Panc1 (cell line): ENCODE measurements around the gene MAP7. TPM values are rescaled to one million over a fixed set of nuclear protein-coding genes. Genes with fewer than 3 reads are reported as not detected.

Source experiments
- ATAC-seq: fragments of 200-7000 bp; cut with Tn5 transposase; 2 replicates; pipeline ENCODE4 v1.9.1; 2020; ENCODE audit warnings: mild to moderate bottlenecking, moderate library complexity
- BruUV-seq: library from RNA; stranded (reverse); fragments of 400-500 nt; replicated peaks from 2 replicates; lab custom pipeline; 2021; lab: Mats Ljungman, UMichigan
- CTCF ChIA-PET: fragments of 300-600 bp; sonication (Branson Sonifier 250); formaldehyde crosslinking; loops from one replicate; lab custom pipeline; 2022; ENCODE audit warnings: antibody characterized with exemption; lab: Charles Lee
- POLR2A ChIA-PET: fragments of 300-600 bp; sonication (Branson Sonifier 250); formaldehyde crosslinking; loops from one replicate; lab custom pipeline; 2022; ENCODE audit warnings: antibody characterized with exemption; lab: Charles Lee
- DNase-seq: peaks from one replicate; pipeline ENCODE4 v3.0.0-alpha.2; 2010; ENCODE audit warnings: low read depth, low spot score
- H3K27ac ChIP-seq: 2 replicates; pipeline ENCODE4 v1.5.1; 2011; ENCODE audit warnings: mild to moderate bottlenecking, low read length, inconsistent platforms
- H3K27me3 ChIP-seq: fragments of 200-500 bp; sonication (Bioruptor generic); 2 replicates; pipeline ENCODE4 v1.6.0; 2014; ENCODE audit warnings: low read length, inconsistent platforms; ENCODE audit not compliant: control insufficient read depth, insufficient read depth
- H3K36me3 ChIP-seq: fragments of 200-500 bp; sonication (Bioruptor generic); 2 replicates; pipeline ENCODE4 v1.5.1; 2014; ENCODE audit warnings: inconsistent platforms, mild to moderate bottlenecking, low read length, moderate library complexity; ENCODE audit not compliant: control insufficient read depth, insufficient read depth
- H3K4me1 ChIP-seq: 2 replicates; pipeline ENCODE4 v1.5.1; 2011; ENCODE audit warnings: inconsistent platforms, mild to moderate bottlenecking, low read length, moderate library complexity; ENCODE audit not compliant: control insufficient read depth, insufficient read depth
- H3K4me3 ChIP-seq, 2 experiments: 2 replicates each; pipeline ENCODE4 v1.5.1; 2011 to 2012; ENCODE audit warnings: low read depth in 2 of 2, low read length in 2 of 2, mild to moderate bottlenecking in 2 of 2, inconsistent platforms in 1 of 2, moderate library complexity in 1 of 2
- H3K9me3 ChIP-seq: fragments of 200-500 bp; sonication (Bioruptor generic); 2 replicates; pipeline ENCODE4 v1.5.1; 2014; ENCODE audit warnings: low read depth, mild to moderate bottlenecking, inconsistent platforms, low read length, moderate library complexity; ENCODE audit not compliant: control insufficient read depth, insufficient read depth
- POLR2AphosphoS5 ChIP-seq: IDR thresholded peaks from 2 replicates; pipeline ENCODE4 v1.6.1; 2012; ENCODE audit warnings: mild to moderate bottlenecking, low read depth, low read length, moderate library complexity
- SIN3A ChIP-seq: IDR thresholded peaks from 2 replicates; pipeline ENCODE4 v1.6.1; 2012; ENCODE audit warnings: low read depth, mild to moderate bottlenecking, low read length, moderate library complexity, borderline replicate concordance; ENCODE audit not compliant: insufficient read depth
- TCF7L2 ChIP-seq: IDR thresholded peaks from 2 replicates; pipeline ENCODE4 v1.6.1; 2011; ENCODE audit warnings: mild to moderate bottlenecking, low read depth, low read length, inconsistent platforms
- in situ Hi-C: cut with HindIII; loops from 2 replicates; pipeline ENCODE4 v1.10.0; 2016; ENCODE audit warnings: low sequenced_read_pairs, low pct_unique_long_range_greater_than_20kb
- intact Hi-C: fragments of 100-400 bp; cut with micrococcal nuclease; formaldehyde crosslinking; loops from one replicate; pipeline ENCODE4 v1.10.0; 2022; ENCODE audit not compliant: unreplicated experiment
- total RNA-seq: library from RNA; stranded (reverse); gene quantifications from one replicate; pipeline ENCODE4 v1.2.1, GENCODE V29; 2021; ENCODE audit not compliant: unreplicated experiment
- TF ChIP-seq, protein P1 (sequence below): fragments of 450-650 bp; IDR thresholded peaks from 2 replicates; pipeline ENCODE4 v1.5.1; 2017; ENCODE audit warnings: mild to moderate bottlenecking
- TF ChIP-seq, protein P2 (sequence below), 2 experiments: IDR thresholded peaks; 2 replicates each; pipeline ENCODE4 v1.6.1; 2011 to 2012; ENCODE audit warnings: low read depth in 2 of 2, control low read depth in 1 of 2, low read length in 1 of 2, mild to moderate bottlenecking in 1 of 2, moderate library complexity in 1 of 2; ENCODE audit not compliant: insufficient read depth in 1 of 2

Gene MAP7
- total RNA-seq, 1 experiment from 2014 or later = 1.8 TPM

DNA sequence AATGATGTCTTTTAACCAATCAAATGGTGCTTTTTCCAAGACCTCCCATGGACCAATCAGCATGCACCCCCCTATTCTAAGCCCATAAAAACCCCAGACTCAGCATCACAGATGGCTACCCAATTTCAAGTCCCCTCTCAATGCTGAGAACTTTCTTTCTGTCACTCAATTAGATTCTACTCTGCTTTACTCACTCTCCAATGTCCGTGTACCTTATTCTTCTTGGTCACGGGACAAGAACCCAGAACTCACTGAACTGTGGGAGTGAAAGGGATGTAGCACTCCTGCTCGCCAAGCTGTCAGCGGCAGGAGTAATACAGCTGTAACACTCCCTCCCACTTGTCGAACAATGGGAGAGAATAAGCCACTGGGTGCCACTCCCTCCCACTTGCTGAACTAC lies 20.8 kb upstream of the MAP7 start:
- H3K36me3 ChIP-seq = no peaks in the 10 kb centered on the region; the same call in 1 of the 2 replicates
- in situ Hi-C loops (no loop called here), intact Hi-C loops (no loop called here)
- ATAC-seq (no peak), DNase-seq (no peak)
- ChIA-PET CTCF (no interaction called here), POLR2A (no interaction called here)
- H3K4me3 ChIP-seq = no peak overlapping the region
- H3K27ac ChIP-seq = no peak overlapping the region
- H3K9me3 ChIP-seq = peaks cover 7% of the 10 kb centered on the region; the same call in 1 of the 2 replicates
- TF ChIP-seq SIN3A = no peak
- TF ChIP-seq POLR2AphosphoS5 = no peak
- no TSS peak for BruUV-seq
- no peaks in the 10 kb centered on the region for H3K4me1 ChIP-seq
- H3K27me3 ChIP-seq = no peaks in the 10 kb centered on the region

DNA sequence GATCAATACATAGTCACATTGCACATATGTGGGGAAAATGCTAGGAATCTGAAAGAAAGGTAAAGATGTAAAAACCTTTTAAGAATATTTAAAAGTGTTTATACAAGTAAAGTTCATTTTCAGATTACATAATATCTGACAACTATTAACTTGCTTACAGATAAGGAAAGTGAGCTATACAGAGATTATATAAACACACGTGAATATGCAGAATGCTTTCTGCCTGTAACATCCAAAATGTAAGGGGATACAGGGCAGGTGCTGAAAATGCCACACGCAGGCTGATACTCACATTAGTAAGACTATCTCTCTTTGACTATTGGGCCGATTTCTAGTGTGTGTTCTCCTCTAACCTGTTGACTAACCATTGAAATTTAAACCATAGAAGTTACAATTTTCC lies 17.9 kb upstream of the MAP7 start:
- no peak for DNase-seq
- in situ Hi-C loops = no loop called here

More for the DNA sequence above, 17.9 kb upstream of the MAP7 start:
- Histone ChIP-seq H3K4me3 (no peak overlapping the region), H3K27me3 (no peaks in the 10 kb centered on the region), H3K27ac (no peak overlapping the region), H3K4me1 (no peaks in the 10 kb centered on the region), H3K9me3 (peaks cover 7% of the 10 kb centered on the region; the same call in 1 of the 2 replicates), H3K36me3 (no peaks in the 10 kb centered on the region; the same call in 1 of the 2 replicates)
- no TSS peak for BruUV-seq
- POLR2A ChIA-PET = no interaction called here
- TF ChIP-seq, protein P1, sequence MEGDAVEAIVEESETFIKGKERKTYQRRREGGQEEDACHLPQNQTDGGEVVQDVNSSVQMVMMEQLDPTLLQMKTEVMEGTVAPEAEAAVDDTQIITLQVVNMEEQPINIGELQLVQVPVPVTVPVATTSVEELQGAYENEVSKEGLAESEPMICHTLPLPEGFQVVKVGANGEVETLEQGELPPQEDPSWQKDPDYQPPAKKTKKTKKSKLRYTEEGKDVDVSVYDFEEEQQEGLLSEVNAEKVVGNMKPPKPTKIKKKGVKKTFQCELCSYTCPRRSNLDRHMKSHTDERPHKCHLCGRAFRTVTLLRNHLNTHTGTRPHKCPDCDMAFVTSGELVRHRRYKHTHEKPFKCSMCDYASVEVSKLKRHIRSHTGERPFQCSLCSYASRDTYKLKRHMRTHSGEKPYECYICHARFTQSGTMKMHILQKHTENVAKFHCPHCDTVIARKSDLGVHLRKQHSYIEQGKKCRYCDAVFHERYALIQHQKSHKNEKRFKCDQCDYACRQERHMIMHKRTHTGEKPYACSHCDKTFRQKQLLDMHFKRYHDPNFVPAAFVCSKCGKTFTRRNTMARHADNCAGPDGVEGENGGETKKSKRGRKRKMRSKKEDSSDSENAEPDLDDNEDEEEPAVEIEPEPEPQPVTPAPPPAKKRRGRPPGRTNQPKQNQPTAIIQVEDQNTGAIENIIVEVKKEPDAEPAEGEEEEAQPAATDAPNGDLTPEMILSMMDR = no peak
- TF ChIP-seq, protein P2, sequence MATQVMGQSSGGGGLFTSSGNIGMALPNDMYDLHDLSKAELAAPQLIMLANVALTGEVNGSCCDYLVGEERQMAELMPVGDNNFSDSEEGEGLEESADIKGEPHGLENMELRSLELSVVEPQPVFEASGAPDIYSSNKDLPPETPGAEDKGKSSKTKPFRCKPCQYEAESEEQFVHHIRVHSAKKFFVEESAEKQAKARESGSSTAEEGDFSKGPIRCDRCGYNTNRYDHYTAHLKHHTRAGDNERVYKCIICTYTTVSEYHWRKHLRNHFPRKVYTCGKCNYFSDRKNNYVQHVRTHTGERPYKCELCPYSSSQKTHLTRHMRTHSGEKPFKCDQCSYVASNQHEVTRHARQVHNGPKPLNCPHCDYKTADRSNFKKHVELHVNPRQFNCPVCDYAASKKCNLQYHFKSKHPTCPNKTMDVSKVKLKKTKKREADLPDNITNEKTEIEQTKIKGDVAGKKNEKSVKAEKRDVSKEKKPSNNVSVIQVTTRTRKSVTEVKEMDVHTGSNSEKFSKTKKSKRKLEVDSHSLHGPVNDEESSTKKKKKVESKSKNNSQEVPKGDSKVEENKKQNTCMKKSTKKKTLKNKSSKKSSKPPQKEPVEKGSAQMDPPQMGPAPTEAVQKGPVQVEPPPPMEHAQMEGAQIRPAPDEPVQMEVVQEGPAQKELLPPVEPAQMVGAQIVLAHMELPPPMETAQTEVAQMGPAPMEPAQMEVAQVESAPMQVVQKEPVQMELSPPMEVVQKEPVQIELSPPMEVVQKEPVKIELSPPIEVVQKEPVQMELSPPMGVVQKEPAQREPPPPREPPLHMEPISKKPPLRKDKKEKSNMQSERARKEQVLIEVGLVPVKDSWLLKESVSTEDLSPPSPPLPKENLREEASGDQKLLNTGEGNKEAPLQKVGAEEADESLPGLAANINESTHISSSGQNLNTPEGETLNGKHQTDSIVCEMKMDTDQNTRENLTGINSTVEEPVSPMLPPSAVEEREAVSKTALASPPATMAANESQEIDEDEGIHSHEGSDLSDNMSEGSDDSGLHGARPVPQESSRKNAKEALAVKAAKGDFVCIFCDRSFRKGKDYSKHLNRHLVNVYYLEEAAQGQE (IDR thresholded peaks at IDR 0.05; ENCODE audit: insufficient read depth in 1 of 2, low read depth in 2 of 2, low read length in 1 of 2) = no peak
- TF ChIP-seq POLR2AphosphoS5 (no peak), TCF7L2 (no peak), SIN3A (no peak)
- no peak for ATAC-seq
- CTCF ChIA-PET = no interaction called here
- intact Hi-C loops = no loop called here
